Eye (tissue), 1 donor: ENCODE results near the gene GADL1.
A peak's percentile ranks its signal among the peaks of the same experiment; 100 is the strongest.

Experiments
- DNase-seq: peaks from one replicate; pipeline ENCODE4 v3.0.0-alpha.2; 2015

GADL1 gene

GRCh38 chr3:30692498-30693130, 201.8 kb downstream of the GADL1 start:
- no peak for DNase-seq

GRCh38 chr3:30691944-30692343, 202.5 kb downstream of the GADL1 start:
- no peak for DNase-seq

- DNase-seq = peak; percentile 27
These were observed 203.1 kb downstream of the GADL1 start for GRCh38 chr3:30691249-30691880.

GRCh38 chr3:30690199-30690598, 204.3 kb downstream of the GADL1 start:
- DNase-seq = no peak

DNA sequence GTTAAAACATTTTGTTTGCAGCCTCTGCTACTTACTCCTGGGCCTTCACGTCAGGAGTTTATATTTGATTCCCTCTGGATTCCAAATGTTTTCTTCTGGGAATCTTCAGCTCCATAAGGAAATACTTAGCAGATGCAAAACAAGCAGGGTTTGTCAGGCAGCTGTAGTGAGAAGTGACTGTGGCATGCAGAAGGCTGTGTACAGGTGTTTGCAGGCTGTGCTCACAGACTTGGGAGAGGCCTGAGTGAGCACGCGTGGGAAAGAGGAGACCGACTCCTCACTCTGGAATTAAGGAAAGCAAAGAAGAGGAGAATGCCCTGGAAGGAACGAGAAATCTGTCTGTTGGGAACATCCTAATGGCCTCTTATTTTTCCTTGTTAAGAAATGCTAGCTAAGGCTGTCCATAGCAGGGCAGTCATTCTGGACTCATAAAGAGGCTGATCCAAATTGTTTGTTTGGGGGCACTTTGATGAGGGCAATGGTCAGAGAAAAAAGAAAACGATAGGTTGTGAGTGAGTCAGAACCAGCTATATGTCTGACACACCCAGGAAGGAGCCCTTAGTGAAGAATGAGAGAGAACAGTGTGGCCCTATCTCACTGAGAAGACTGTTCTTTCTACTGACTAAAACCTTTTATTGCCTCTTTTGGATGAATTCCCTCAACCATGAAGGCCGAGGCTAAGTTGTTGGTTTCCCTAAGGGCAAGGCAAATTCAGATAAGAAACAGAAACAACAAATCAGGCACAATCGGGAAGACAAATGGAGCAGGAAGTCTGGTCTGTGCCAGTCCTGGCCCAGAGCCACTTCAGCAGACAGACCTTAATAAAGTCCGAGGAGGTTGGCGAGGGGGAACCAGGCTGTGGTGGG, 205.5 kb downstream of the GADL1 start:
- DNase-seq = peak; percentile 37

- no peak for DNase-seq
These were observed 206.4 kb downstream of the GADL1 start for GRCh38 chr3:30687930-30688570.

GRCh38 chr3:30686799-30687198, 207.7 kb downstream of the GADL1 start:
- DNase-seq = no peak

GRCh38 chr3:30686176-30686575, 208.3 kb downstream of the GADL1 start:
- DNase-seq = no peak

DNA sequence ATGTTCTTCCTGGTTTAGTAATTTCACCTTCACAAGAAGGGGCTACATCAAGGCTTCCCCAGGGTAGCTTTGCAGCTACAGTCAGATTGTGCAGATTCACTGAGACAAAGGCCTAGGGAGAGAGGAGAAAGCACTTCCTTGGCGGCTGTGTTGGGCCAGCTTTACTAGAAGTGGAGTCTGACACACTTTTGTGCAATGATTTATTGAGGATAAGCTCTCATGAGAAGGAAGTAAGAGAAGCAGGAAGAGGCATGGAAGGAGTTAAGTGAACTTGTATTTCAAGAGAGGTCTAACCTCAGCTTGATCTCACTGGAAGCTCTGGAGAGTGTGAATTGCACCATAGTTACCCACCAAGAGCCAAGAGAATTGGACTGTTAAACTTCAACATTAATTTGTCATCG, 209.2 kb downstream of the GADL1 start:
- no peak for DNase-seq

DNA sequence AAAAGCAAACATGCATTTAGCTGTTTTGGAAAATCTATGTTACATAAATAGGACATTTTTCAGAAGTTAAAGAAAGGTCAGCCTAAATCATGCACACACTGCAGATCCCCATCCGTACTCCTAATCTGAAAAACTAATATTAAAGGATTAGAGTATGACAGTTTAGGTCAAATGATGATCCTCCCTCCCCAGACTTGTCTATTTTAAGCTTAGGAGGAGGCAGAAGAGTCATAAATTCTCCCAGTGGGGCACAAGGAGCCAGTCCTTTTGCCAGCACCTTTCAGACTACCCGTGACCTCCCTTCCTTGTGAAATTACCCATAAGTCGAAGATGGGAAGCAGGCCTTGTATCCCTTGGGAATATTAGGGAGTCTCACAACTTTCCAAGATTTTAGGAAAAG, 210.1 kb downstream of the GADL1 start:
- no peak for DNase-seq

GRCh38 chr3:30683769-30684168, 210.7 kb downstream of the GADL1 start:
- DNase-seq = no peak

- no peak for DNase-seq
These were observed 211.9 kb downstream of the GADL1 start for GRCh38 chr3:30682434-30683155.

- no peak for DNase-seq
These were observed 212.7 kb downstream of the GADL1 start for GRCh38 chr3:30681649-30682211.

- peak; percentile 76 for DNase-seq
These were observed 213.4 kb downstream of the GADL1 start for GRCh38 chr3:30680789-30681648.

GRCh38 chr3:30679045-30679444, 215.4 kb downstream of the GADL1 start:
- DNase-seq = no peak

- DNase-seq = no peak
These were observed 217.1 kb downstream of the GADL1 start for GRCh38 chr3:30677347-30677685.

DNA sequence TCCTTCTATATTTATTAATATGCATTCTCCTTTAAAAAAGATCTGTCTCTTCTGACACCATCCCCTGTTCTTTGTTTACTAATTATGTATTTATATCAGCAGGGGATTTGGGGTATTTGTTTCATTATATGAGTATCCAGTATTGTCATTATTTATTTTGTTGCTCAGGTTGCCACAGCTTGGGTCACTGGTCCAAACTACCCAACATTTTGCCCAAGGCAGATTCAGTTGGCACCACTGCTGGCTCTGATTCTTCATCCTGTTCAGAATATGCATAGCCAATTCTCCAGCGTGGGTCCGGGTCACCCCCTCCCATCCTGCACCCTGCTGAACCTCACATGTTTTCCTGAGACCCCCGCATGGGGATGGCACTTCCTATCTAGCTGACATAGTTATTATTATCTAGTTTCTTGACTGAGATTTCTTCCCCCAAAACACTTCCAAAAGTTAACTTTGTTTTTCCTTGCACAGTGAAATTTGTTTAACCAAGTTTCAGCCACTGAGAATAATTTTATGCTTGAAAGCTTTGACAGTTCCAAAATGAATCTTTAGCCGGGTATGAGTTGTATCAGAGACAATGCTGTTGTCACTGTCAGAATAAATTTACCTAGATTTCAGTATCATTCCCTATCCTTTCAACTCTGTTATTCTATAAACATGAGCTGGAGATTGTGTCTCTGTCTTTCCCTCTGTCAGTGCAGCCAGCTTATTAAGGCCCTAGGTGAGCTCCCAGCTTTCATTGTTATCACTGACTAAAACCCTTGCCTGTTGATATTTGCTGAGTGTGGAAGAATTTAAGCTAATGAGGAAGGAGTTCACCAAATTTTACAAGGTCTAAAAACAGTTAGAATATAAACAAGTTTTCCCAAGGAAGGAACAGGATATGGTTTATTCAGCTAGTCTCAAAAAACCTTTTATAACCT, 217.8 kb downstream of the GADL1 start:
- no peak for DNase-seq
